GM12873 (cell line): ENCODE results near the gene GAPDHS.

ENCODE experiments used
- CTCF ChIP-seq: IDR thresholded peaks from 2 replicates; pipeline ENCODE4 v1.5.1; 2012; ENCODE audit warnings: low read depth, mild to moderate bottlenecking, moderate library complexity, low read length, control low read depth; ENCODE audit not compliant: insufficient read depth; ENCODE audit errors: missing control alignments

GAPDHS gene

GRCh38 chr19:35533201-35533821 is at the start of gene GAPDHS:
TSS of gene GAPDHS (plus strand) at chr19:35533456. CDS start at chr19:35533528, 72 bp downstream.
- TF ChIP-seq CTCF: no peak

GRCh38 chr19:35484252-35485036 is 48.8 kb upstream of the GAPDHS start:
- TF ChIP-seq CTCF: no peak

GRCh38 chr19:35486268-35486708 is 47.0 kb upstream of the GAPDHS start:
- TF ChIP-seq CTCF: no peak

- TF ChIP-seq CTCF: no peak
Measured at GRCh38 chr19:35487656-35488182, 45.5 kb upstream of the GAPDHS start.

- TF ChIP-seq CTCF: no peak
Measured at GRCh38 chr19:35488677-35489076, 44.6 kb upstream of the GAPDHS start.

GRCh38 chr19:35490364-35490763 is 42.9 kb upstream of the GAPDHS start, which contains the start of gene KRTDAP:
TSS of gene KRTDAP (minus strand) at chr19:35490464. CDS start at chr19:35490442, 22 bp downstream.
- TF ChIP-seq CTCF: no peak

GRCh38 chr19:35491836-35492360 is 41.4 kb upstream of the GAPDHS start:
- TF ChIP-seq CTCF: no peak
